Spleen (tissue), 11 donors: ENCODE data around the gene SELENOT. TPM values are rescaled to one million over a fixed set of nuclear protein-coding genes. Genes with fewer than 3 reads are reported as not detected.

ENCODE experiments used
- DNase-seq: peaks from one replicate; pipeline ENCODE4 v3.0.0-alpha.2; 2020
- H3K27ac ChIP-seq, 8 donors: fragments of 200-600 bp; sonication (generic) in 7 of 8; 1 replicate in 4 of 8; 2 replicates in 4 of 8; pipeline versions ENCODE4 v1.5.0 to v1.8.0; 2016 to 2021; ENCODE audit warnings: inconsistent platforms in 4 of 8, mild to moderate bottlenecking in 4 of 8, moderate library complexity in 1 of 8
- H3K27me3 ChIP-seq, 7 donors: fragments of 200-600 bp; sonication (generic) in 6 of 7; replicated peaks in 1 of 7; 1 replicate in 4 of 7; 2 replicates in 3 of 7; pipeline versions ENCODE4 v1.5.0 to v1.8.0; 2016 to 2021; ENCODE audit warnings: inconsistent platforms in 3 of 7, mild to moderate bottlenecking in 1 of 7
- H3K36me3 ChIP-seq, 6 donors: fragments of 200-600 bp; sonication (generic) in 5 of 6; 1 replicate in 4 of 6; 2 replicates in 2 of 6; pipeline versions ENCODE4 v1.5.0 to v1.8.0; 2016 to 2021; ENCODE audit warnings: inconsistent platforms in 2 of 6
- H3K4me1 ChIP-seq, 6 donors: fragments of 200-600 bp; sonication (generic) in 5 of 6; 1 replicate in 3 of 6; 2 replicates in 3 of 6; pipeline versions ENCODE4 v1.5.0 to v1.8.0; 2016 to 2021; ENCODE audit warnings: inconsistent platforms in 3 of 6
- H3K4me3 ChIP-seq, 8 donors: fragments of 200-600 bp; sonication (generic) in 7 of 8; 1 replicate in 4 of 8; 2 replicates in 4 of 8; pipeline versions ENCODE4 v1.5.0 to v1.8.0; 2016 to 2021; ENCODE audit warnings: inconsistent platforms in 4 of 8, mild to moderate bottlenecking in 4 of 8, moderate library complexity in 2 of 8
- H3K9me3 ChIP-seq, 8 donors: fragments of 200-600 bp; sonication (generic) in 7 of 8; 1 replicate in 4 of 8; 2 replicates in 4 of 8; pipeline versions ENCODE4 v1.5.0 to v1.8.0; 2016 to 2021; ENCODE audit warnings: inconsistent platforms in 4 of 8
- POLR2A ChIP-seq, 3 donors: fragments of 450-650 bp; IDR thresholded peaks; one replicate each; pipeline ENCODE4 v1.5.1; 2017; ENCODE audit warnings: antibody characterized with exemption in 3 of 3, mild to moderate bottlenecking in 1 of 3
- POLR2AphosphoS5 ChIP-seq, 3 donors: sonication (generic); formaldehyde crosslinking; IDR thresholded peaks; one replicate each; pipeline ENCODE4 v1.5.1; 2017; ENCODE audit warnings: antibody characterized with exemption in 3 of 3
- WGBS, 5 donors: extraction: QIAGEN DNeasy Blood & Tissue Kit in 3 of 5; methylation state at CpG; one replicate each; pipeline versions ENCODE4 v1.1.5 to v1.1.7; 2013 to 2018; 5-methylcytosine and 5-hydroxymethylcytosine counted together
- intact Hi-C: fragments of 100-400 bp; cut with DNase I; formaldehyde crosslinking; loops from one replicate; pipeline ENCODE4 v1.15.0; 2023; ENCODE audit warnings: low total_unique reads
- polyA plus RNA-seq, 3 donors: library from polyadenylated mRNA; stranded (reverse); fragments of 200-250 nt; gene quantifications; one replicate each; pipeline ENCODE4 v1.2.1, GENCODE V29; 2013
- total RNA-seq, 7 donors: library from RNA; depleted of rRNA in 3 of 7; stranded (reverse); fragments of >200 nt in 3 of 7; fragmentation: NEBNext Ultra II Directional in 4 of 7; extraction: Animal tissue kit (Norgen Biotek cat#: 25700) in 4 of 7; gene quantifications; one replicate each; pipeline versions ENCODE4 v1.1.0 to v1.2.1, GENCODE V29; 2016 to 2021
- TF ChIP-seq, protein P1 (sequence below), 11 experiments: fragments of 200-600 bp in 7 of 11; fragments of 450-650 bp in 4 of 11; sonication (generic) in 4 of 11; IDR thresholded peaks in 8 of 11; conservative IDR thresholded peaks in 3 of 11; 1 replicate in 7 of 11; 2 replicates in 4 of 11; pipeline versions ENCODE4 v1.4.0 to v1.8.0; 2016 to 2021; ENCODE audit warnings: antibody characterized with exemption in 11 of 11, inconsistent platforms in 4 of 11, mild to moderate bottlenecking in 1 of 11
- donor health status: healthy with polysubstance abuse.
- donor health status: DM: no; HTN: no; CAD: no; lungs with moderate emphysema.
- donor health status: DM: no; HTN: no; CAD: no.
- donor health status: Bipolar disorder and iron deficiency.
- donor health status: healthy.
- donor health status: DM: no; HTN: no; CAD: no.
- donor health status: DM: yes; HTN: yes; CAD: no.

The SELENOT gene
- total and polyA plus RNA-seq, 10 donors = 34.6 to 180 (median 103) TPM

- intact Hi-C loops = no loop called here
- TF ChIP-seq, protein P1, sequence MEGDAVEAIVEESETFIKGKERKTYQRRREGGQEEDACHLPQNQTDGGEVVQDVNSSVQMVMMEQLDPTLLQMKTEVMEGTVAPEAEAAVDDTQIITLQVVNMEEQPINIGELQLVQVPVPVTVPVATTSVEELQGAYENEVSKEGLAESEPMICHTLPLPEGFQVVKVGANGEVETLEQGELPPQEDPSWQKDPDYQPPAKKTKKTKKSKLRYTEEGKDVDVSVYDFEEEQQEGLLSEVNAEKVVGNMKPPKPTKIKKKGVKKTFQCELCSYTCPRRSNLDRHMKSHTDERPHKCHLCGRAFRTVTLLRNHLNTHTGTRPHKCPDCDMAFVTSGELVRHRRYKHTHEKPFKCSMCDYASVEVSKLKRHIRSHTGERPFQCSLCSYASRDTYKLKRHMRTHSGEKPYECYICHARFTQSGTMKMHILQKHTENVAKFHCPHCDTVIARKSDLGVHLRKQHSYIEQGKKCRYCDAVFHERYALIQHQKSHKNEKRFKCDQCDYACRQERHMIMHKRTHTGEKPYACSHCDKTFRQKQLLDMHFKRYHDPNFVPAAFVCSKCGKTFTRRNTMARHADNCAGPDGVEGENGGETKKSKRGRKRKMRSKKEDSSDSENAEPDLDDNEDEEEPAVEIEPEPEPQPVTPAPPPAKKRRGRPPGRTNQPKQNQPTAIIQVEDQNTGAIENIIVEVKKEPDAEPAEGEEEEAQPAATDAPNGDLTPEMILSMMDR (IDR thresholded peaks at IDR 0.05 in 8 of 11, conservative IDR thresholded peaks at IDR 0.05 in 3 of 11) = no peak
- no peak for TF ChIP-seq POLR2AphosphoS5 (IDR thresholded peaks at IDR 0.05)
- no peak for TF ChIP-seq POLR2A (IDR thresholded peaks at IDR 0.05)
- 83 to 89% (median 83%) methylated on average over 1 of the region's 1 CpG for WGBS, 5 donors
Observed at GRCh38 chr3:150557725-150558124, 45.4 kb upstream of the SELENOT start.

DNA sequence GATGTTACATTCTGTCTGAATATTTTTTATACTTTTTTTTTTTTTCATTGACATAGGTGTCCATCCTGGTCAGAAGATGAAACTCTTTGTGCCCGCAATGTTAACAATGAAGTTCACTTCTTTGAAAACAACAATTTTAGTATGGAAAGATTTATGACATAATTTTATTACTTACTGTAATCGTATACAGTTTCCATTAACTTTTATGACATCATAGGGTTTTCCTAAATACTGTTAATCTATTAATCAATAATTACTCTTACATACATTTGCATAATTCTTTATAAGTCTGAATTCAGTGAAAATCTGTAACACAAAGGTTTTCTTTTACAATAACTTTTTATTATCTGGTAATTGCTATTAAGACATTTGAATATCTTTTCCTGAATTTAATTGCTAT is 38.9 kb upstream of the SELENOT start:
- TF ChIP-seq POLR2AphosphoS5 (IDR thresholded peaks at IDR 0.05) = no peak
- Histone ChIP-seq H3K27ac (no peak overlapping the region), H3K9me3 (no peaks in the 10 kb centered on the region), H3K27me3 (no peaks in the 10 kb centered on the region), H3K4me3 (no peak overlapping the region), H3K4me1 (no peaks in the 10 kb centered on the region), H3K36me3 (peaks cover 0 to 96% (median 43%) of the 10 kb centered on the region in 6 donors)
- intact Hi-C loops = no loop called here
- no peak for DNase-seq
- 76 to 96% (median 83%) methylated on average over 2 of the region's 2 CpGs for WGBS, 5 donors

More at GRCh38 chr3:150557725-150558124, 45.4 kb upstream of the SELENOT start:
- Histone ChIP-seq H3K4me1 (peaks cover 0 to 36% (median 2%) of the 10 kb centered on the region in 6 donors), H3K27ac (no peak overlapping the region), H3K4me3 (no peak overlapping the region), H3K36me3 (peaks cover 0 to 92% (median 43%) of the 10 kb centered on the region in 6 donors), H3K9me3 (no peaks in the 10 kb centered on the region), H3K27me3 (no peaks in the 10 kb centered on the region)
- no peak for DNase-seq

GRCh38 chr3:150567328-150567727 is 35.8 kb upstream of the SELENOT start:
- peaks cover 0 to 100% (median 66%) of the 10 kb centered on the region in 6 donors for H3K36me3 ChIP-seq
- WGBS, 5 donors = 93 to 100% (median 96%) methylated on average over 1 of the region's 1 CpG
- DNase-seq = no peak
- no peaks in the 10 kb centered on the region for H3K27me3 ChIP-seq
- H3K4me1 ChIP-seq = no peaks in the 10 kb centered on the region
- no peak overlapping the region for H3K27ac ChIP-seq
- intact Hi-C loops = no loop called here
- no peak overlapping the region for H3K4me3 ChIP-seq
- TF ChIP-seq POLR2A (IDR thresholded peaks at IDR 0.05) = no peak
- TF ChIP-seq, protein P1 (IDR thresholded peaks at IDR 0.05 in 8 of 11, conservative IDR thresholded peaks at IDR 0.05 in 3 of 11) = no peak
- no peak for TF ChIP-seq POLR2AphosphoS5 (IDR thresholded peaks at IDR 0.05)
- H3K9me3 ChIP-seq = no peaks in the 10 kb centered on the region

- Histone ChIP-seq H3K9me3 (no peaks in the 10 kb centered on the region), H3K4me1 (no peaks in the 10 kb centered on the region), H3K27ac (no peak overlapping the region), H3K27me3 (no peaks in the 10 kb centered on the region), H3K4me3 (no peak overlapping the region), H3K36me3 (peaks cover 0 to 98% (median 62%) of the 10 kb centered on the region in 6 donors)
- no peak for TF ChIP-seq POLR2AphosphoS5 (IDR thresholded peaks at IDR 0.05)
- TF ChIP-seq POLR2A (IDR thresholded peaks at IDR 0.05) = no peak
- TF ChIP-seq, protein P1 (IDR thresholded peaks at IDR 0.05 in 8 of 11, conservative IDR thresholded peaks at IDR 0.05 in 3 of 11) = no peak
- DNase-seq = no peak
- WGBS, 5 donors = 79 to 90% (median 80%) methylated on average over 1 of the region's 1 CpG
- intact Hi-C loops = no loop called here
Observed at GRCh38 chr3:150577855-150578254, 25.3 kb upstream of the SELENOT start.

- H3K27me3 ChIP-seq = no peaks in the 10 kb centered on the region
- intact Hi-C loops = no loop called here
- H3K9me3 ChIP-seq = no peaks in the 10 kb centered on the region
- peaks cover 0 to 97% (median 69%) of the 10 kb centered on the region in 6 donors for H3K36me3 ChIP-seq
- H3K4me1 ChIP-seq = no peaks in the 10 kb centered on the region
- no peak overlapping the region for H3K4me3 ChIP-seq
- TF ChIP-seq POLR2A (IDR thresholded peaks at IDR 0.05) = no peak
- TF ChIP-seq, protein P1 (IDR thresholded peaks at IDR 0.05 in 8 of 11, conservative IDR thresholded peaks at IDR 0.05 in 3 of 11) = no peak
- no peak for TF ChIP-seq POLR2AphosphoS5 (IDR thresholded peaks at IDR 0.05)
- DNase-seq = no peak
- H3K27ac ChIP-seq = no peak overlapping the region
Observed at GRCh38 chr3:150581174-150581573, 21.9 kb upstream of the SELENOT start.
